ENCODE results near the gene CCT6B. TPM values are rescaled to one million over a fixed set of nuclear protein-coding genes. Genes with fewer than 3 reads are reported as not detected.

The CCT6B gene
- total RNA-seq, 1 experiment from 2014 or later: 1.1 TPM

DNA sequence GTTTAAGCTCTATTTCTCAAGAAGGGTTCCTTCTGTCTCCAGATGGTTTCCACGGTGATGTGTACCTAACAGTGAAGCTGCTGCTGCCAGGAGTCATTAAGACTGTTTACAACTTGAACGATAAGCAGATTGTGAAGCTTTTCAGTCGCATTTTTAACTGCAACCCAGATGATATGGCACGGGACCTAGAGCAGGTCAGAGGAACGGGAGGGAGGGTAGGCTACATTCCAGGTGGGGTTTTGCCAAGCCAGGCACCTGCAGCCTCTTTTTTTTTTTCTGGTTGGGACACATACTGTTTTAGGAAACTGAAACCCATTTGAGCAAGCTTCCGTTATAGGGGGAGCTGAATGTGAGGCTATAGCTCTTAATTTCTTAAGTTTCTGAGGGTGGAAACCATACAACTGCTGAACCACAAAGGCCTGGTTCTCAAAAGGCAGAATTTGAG, 29.7 kb upstream of the CCT6B start:
- H3K36me3 ChIP-seq (ENCODE audit: control insufficient read depth in 1 of 2, insufficient read depth in 2 of 2, low read length in 2 of 2): peaks cover 43 to 58% of the 10 kb centered on the region in 2 experiments; a peak in 3 of 4 replicates
- ChIA-PET POLR2A (interaction anchor here (0.6 kb wide), 1 partner anchor 74 kb away, joined by 3 read pairs; no protein-coding TSS in a partner anchor), CTCF (interaction anchor here (1.2 kb wide), 1 partner anchor 9 kb away, joined by 4 read pairs; no protein-coding TSS in a partner anchor), RAD21 (ENCODE audit: low non-redundant PET in 1 of 2, low total read pairs in 2 of 2, uncharacterized antibody in 2 of 2, unreplicated experiment in 2 of 2) (no interaction called here)
- intact Hi-C loops (cut with micrococcal nuclease): loop anchor here (10.0 kb wide), 1 partner anchor 566 kb away; no protein-coding TSS in a partner anchor
- no peaks in the 10 kb centered on the region for H3K9me2 ChIP-seq (ENCODE audit: insufficient read depth)
- H3K9me3 ChIP-seq (ENCODE audit: control insufficient read depth in 1 of 2, insufficient read depth in 1 of 2, low read depth in 1 of 2, low read length in 2 of 2): no peaks in the 10 kb centered on the region
- H3K4me2 ChIP-seq (ENCODE audit: low read length): no peak overlapping the region
- H4K20me1 ChIP-seq (ENCODE audit: insufficient read depth): no peaks in the 10 kb centered on the region
- H3K27ac ChIP-seq (ENCODE audit: low read depth, low read length): no peak overlapping the region
- ATAC-seq (no peak), DNase-seq (ENCODE audit: low read depth, low spot score) (no peak)
- no TSS peak for BruUV-seq (replicated peaks)
- H3K79me2 ChIP-seq (ENCODE audit: insufficient read depth, low read length): no peaks in the 10 kb centered on the region; the same call in 1 of the 2 replicates
- H3K4me3 ChIP-seq (replicated peaks in 1 of 2; ENCODE audit: low read depth in 1 of 2, low read length in 2 of 2): no peak overlapping the region
- no peaks in the 10 kb centered on the region for H3K4me1 ChIP-seq (ENCODE audit: control insufficient read depth in 1 of 2, insufficient read depth in 2 of 2, low read length in 2 of 2)
- TF ChIP-seq RAD21 (IDR thresholded peaks at IDR 0.05; ENCODE audit: low read depth) (no peak), TCF7L2 (IDR thresholded peaks at IDR 0.05; ENCODE audit: borderline replicate concordance, extremely low read depth, insufficient read depth, insufficient read length) (no peak)
- TF ChIP-seq, protein P1, sequence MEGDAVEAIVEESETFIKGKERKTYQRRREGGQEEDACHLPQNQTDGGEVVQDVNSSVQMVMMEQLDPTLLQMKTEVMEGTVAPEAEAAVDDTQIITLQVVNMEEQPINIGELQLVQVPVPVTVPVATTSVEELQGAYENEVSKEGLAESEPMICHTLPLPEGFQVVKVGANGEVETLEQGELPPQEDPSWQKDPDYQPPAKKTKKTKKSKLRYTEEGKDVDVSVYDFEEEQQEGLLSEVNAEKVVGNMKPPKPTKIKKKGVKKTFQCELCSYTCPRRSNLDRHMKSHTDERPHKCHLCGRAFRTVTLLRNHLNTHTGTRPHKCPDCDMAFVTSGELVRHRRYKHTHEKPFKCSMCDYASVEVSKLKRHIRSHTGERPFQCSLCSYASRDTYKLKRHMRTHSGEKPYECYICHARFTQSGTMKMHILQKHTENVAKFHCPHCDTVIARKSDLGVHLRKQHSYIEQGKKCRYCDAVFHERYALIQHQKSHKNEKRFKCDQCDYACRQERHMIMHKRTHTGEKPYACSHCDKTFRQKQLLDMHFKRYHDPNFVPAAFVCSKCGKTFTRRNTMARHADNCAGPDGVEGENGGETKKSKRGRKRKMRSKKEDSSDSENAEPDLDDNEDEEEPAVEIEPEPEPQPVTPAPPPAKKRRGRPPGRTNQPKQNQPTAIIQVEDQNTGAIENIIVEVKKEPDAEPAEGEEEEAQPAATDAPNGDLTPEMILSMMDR (IDR thresholded peaks at IDR 0.05 in 2 of 3, conservative IDR thresholded peaks at IDR 0.05 in 1 of 3; ENCODE audit: borderline replicate concordance in 1 of 3, insufficient read depth in 1 of 3, low read depth in 2 of 3, low read length in 2 of 3): no peak
- no peaks in the 10 kb centered on the region for H3K27me3 ChIP-seq (ENCODE audit: insufficient read depth, low read length)
- no peak overlapping the region for H2AFZ ChIP-seq (ENCODE audit: low read depth, low read length, poor library complexity, severe bottlenecking)
- H3K9ac ChIP-seq (ENCODE audit: low read length): no peak overlapping the region

DNA sequence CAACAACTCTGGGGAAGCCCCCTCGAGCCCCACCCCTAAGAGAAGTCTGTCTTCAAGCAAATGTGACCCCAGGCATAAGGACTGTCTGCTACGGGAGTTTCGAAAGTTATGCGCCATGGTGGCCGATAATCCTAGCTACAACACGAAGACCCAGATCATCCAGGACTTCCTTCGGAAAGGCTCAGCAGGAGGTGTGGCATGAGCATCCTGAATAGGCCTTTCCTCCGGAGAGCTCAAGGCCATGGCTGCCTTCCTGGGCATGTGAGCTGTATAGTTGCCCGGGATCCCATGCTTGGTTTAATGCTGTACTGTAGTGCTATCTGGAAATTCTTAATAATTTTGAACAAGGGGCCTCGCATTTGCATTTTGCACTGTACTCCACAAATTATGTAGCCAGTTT, 28.2 kb upstream of the CCT6B start:
- RAD21 ChIA-PET (ENCODE audit: low non-redundant PET in 1 of 2, low total read pairs in 2 of 2, uncharacterized antibody in 2 of 2, unreplicated experiment in 2 of 2): interaction anchor here in 1 of 2 experiments (0.6 kb wide), 1 partner anchor 100 kb away, joined by 3 read pairs; no protein-coding TSS in a partner anchor
- H3K4me3 ChIP-seq (replicated peaks in 1 of 2; ENCODE audit: low read depth in 1 of 2, low read length in 2 of 2): no peak overlapping the region
- no peak overlapping the region for H2AFZ ChIP-seq (ENCODE audit: low read depth, low read length, poor library complexity, severe bottlenecking)
- H3K9me3 ChIP-seq (ENCODE audit: control insufficient read depth in 1 of 2, insufficient read depth in 1 of 2, low read depth in 1 of 2, low read length in 2 of 2): no peaks in the 10 kb centered on the region
- H3K27ac ChIP-seq (ENCODE audit: low read depth, low read length): no peak overlapping the region
- H3K9me2 ChIP-seq (ENCODE audit: insufficient read depth): no peaks in the 10 kb centered on the region
- DNase-seq (ENCODE audit: low read depth, low spot score) (no peak), ATAC-seq (no peak)
- intact Hi-C loops (cut with micrococcal nuclease): no loop called here
- POLR2A ChIA-PET: no interaction called here
- no peaks in the 10 kb centered on the region for H4K20me1 ChIP-seq (ENCODE audit: insufficient read depth)
- H3K4me1 ChIP-seq (ENCODE audit: control insufficient read depth in 1 of 2, insufficient read depth in 2 of 2, low read length in 2 of 2): no peaks in the 10 kb centered on the region
- H3K79me2 ChIP-seq (ENCODE audit: insufficient read depth, low read length): no peaks in the 10 kb centered on the region; the same call in 1 of the 2 replicates
- no peaks in the 10 kb centered on the region for H3K27me3 ChIP-seq (ENCODE audit: insufficient read depth, low read length)
- H3K36me3 ChIP-seq (ENCODE audit: control insufficient read depth in 1 of 2, insufficient read depth in 2 of 2, low read length in 2 of 2): peaks cover 37 to 51% of the 10 kb centered on the region in 2 experiments; a peak in 3 of 4 replicates
- no peak for TF ChIP-seq EGR1 (IDR thresholded peaks at IDR 0.05; ENCODE audit: low read depth)
- no peak for TF ChIP-seq RAD21 (IDR thresholded peaks at IDR 0.05; ENCODE audit: low read depth)
- no peak for TF ChIP-seq ZNF274 (IDR thresholded peaks at IDR 0.05; ENCODE audit: low read depth, low read length)
- no peak for TF ChIP-seq POLR2AphosphoS5 (IDR thresholded peaks at IDR 0.05; ENCODE audit: low read depth, low read length)
- TF ChIP-seq EZH2phosphoT487 (IDR thresholded peaks at IDR 0.05; ENCODE audit: borderline replicate concordance): no peak
- no peak for TF ChIP-seq CEBPB (IDR thresholded peaks at IDR 0.05; ENCODE audit: low read depth)
- TF ChIP-seq SP1 (IDR thresholded peaks at IDR 0.05; ENCODE audit: low read depth): no peak
- TF ChIP-seq, protein P2, sequence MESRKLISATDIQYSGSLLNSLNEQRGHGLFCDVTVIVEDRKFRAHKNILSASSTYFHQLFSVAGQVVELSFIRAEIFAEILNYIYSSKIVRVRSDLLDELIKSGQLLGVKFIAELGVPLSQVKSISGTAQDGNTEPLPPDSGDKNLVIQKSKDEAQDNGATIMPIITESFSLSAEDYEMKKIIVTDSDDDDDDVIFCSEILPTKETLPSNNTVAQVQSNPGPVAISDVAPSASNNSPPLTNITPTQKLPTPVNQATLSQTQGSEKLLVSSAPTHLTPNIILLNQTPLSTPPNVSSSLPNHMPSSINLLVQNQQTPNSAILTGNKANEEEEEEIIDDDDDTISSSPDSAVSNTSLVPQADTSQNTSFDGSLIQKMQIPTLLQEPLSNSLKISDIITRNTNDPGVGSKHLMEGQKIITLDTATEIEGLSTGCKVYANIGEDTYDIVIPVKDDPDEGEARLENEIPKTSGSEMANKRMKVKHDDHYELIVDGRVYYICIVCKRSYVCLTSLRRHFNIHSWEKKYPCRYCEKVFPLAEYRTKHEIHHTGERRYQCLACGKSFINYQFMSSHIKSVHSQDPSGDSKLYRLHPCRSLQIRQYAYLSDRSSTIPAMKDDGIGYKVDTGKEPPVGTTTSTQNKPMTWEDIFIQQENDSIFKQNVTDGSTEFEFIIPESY (IDR thresholded peaks at IDR 0.05; ENCODE audit: extremely low read depth, insufficient replicate concordance, low read length): no peak
- TF ChIP-seq, protein P3, sequence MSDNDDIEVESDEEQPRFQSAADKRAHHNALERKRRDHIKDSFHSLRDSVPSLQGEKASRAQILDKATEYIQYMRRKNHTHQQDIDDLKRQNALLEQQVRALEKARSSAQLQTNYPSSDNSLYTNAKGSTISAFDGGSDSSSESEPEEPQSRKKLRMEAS (IDR thresholded peaks at IDR 0.05): no peak
- H3K9ac ChIP-seq (ENCODE audit: low read length): no peak overlapping the region
- no TSS peak for BruUV-seq (replicated peaks)
- CTCF ChIA-PET: interaction anchor here (0.5 kb wide), 1 partner anchor 19 kb away, joined by 3 read pairs; no protein-coding TSS in a partner anchor
- H3K4me2 ChIP-seq (ENCODE audit: low read length): no peak overlapping the region
